ENCODE data around the gene PARD6B.
A peak's percentile ranks its signal among the peaks of the same experiment; 100 is the strongest.

PARD6B gene

DNA sequence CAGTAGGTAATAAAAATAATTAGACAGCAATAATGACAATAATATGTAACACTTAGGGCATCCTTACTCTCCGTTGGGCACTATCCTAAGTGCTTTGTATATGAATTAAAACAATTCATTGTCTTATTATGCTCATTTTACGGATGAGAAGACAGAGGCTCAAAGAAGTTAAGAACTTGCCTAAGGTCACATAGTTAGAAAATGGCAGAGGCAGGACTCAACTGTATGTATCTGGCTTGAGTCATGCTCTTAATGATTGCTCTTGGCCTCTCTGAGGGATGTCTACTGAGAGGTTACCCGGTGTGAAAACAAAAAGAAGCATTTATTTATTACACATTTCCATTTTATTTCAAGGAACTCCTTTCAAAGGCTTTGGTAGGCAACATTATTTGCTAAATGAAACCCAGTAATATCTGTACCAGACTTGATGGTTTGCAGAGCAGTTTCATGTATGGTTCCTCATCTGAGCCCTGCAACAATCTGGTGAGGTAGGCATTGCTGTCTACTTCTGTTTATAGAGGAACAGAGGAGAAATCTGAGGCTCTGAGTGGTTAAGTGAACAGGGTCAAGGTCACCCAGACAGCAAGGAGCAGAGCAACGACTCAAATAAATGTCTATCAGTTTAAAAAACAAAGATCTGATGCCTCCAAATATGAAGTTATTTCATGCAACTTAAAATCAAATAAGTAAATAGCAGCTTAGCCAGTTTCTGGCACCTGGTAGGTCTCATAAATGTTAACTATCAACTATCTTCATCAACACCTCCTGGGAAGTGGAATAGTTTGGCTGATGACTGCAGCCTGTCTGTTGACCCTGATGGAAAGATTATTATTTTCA lies 4.2 kb upstream of the PARD6B start:
- H3K4me1 Mint-ChIP-seq (ENCODE audit: low read depth): peaks cover under 1% of the 10 kb centered on the region
- no peaks in the 10 kb centered on the region for H3K36me3 Mint-ChIP-seq
- no peaks in the 10 kb centered on the region for H3K27me3 Mint-ChIP-seq
- H3K4me3 Mint-ChIP-seq: no peak overlapping the region
- no peaks in the 10 kb centered on the region for H3K9me3 Mint-ChIP-seq (ENCODE audit: low read depth)
- no peak overlapping the region for H3K27ac Mint-ChIP-seq

- Mint-ChIP-seq H3K27ac (no peak overlapping the region), H3K4me1 (ENCODE audit: low read depth) (peaks cover 8% of the 10 kb centered on the region), H3K27me3 (no peaks in the 10 kb centered on the region), H3K9me3 (ENCODE audit: low read depth) (no peaks in the 10 kb centered on the region), H3K36me3 (no peaks in the 10 kb centered on the region), H3K4me3 (no peak overlapping the region)
Observed at GRCh38 chr20:50727792-50728485, 3.4 kb upstream of the PARD6B start.

DNA sequence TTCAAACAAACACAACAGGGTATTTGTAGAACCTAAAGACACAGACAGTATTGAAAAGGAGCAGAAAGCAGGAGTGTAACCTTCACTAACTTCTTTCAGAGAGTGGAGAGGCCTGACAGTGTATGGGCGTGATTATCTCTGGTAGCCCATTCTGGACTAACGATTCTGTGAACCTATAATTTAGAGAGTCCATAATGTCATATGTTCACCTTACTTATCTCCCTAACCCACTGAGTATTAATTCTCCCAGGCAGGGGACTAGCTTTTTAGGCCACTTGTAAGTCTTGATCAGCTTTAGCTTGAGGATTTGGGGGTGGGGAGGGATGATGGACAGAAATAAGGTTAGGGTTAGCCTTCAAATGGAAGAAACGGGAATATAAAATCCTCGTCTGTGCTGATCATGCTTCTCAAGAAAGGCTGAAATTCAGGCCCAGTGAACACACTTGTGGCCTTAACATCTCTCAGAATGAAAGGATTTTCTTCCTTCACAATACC lies 2.8 kb upstream of the PARD6B start:
- Mint-ChIP-seq H3K4me1 (ENCODE audit: low read depth) (peaks cover 12% of the 10 kb centered on the region), H3K9me3 (ENCODE audit: low read depth) (no peaks in the 10 kb centered on the region), H3K36me3 (no peaks in the 10 kb centered on the region), H3K27me3 (no peaks in the 10 kb centered on the region), H3K27ac (no peak overlapping the region), H3K4me3 (no peak overlapping the region)

DNA sequence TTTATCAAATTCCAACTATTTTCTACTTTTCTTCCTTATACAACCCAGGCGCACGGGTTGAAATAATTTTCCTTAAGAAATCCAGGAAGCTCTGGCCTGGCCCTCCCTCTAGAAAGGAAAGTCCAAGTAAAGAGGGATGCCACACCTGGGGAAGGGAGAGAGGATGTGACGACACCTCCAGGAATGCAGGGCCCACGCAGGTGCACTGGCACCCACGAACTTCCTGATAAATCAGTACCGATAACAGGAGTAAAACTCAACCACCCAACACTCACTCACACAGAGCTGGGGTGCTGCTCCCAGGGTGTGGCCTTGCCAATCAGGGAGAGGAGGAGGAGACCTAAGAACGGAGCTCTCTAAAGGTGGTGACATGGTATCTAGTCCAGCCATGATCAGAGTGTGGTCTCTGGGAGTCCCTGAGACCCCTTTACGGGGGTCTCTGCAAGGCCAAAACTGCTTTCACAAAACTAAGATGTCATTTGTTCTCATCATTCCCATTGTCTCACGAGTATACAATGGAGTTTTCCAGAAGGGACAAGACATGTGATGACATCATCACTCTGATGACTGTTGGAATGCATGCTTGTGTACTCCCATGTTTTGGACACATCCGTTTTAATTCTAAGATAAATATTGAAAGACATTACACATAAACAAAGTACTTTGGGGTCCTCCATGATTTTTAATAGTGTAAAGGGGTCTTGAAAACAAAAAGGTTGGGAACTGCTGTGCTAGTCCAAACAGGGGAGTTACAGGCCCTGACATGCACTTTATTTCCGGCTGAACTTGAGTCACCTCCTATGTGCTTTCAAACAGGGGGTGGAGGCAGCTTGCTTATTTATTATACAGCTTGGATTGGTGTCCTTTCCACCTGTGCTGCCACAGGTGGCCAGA lies 2.2 kb upstream of the PARD6B start:
- Mint-ChIP-seq H3K4me1 (ENCODE audit: low read depth) (peaks cover 14% of the 10 kb centered on the region), H3K36me3 (no peaks in the 10 kb centered on the region), H3K27ac (no peak overlapping the region), H3K4me3 (no peak overlapping the region), H3K27me3 (no peaks in the 10 kb centered on the region), H3K9me3 (ENCODE audit: low read depth) (no peaks in the 10 kb centered on the region)

DNA sequence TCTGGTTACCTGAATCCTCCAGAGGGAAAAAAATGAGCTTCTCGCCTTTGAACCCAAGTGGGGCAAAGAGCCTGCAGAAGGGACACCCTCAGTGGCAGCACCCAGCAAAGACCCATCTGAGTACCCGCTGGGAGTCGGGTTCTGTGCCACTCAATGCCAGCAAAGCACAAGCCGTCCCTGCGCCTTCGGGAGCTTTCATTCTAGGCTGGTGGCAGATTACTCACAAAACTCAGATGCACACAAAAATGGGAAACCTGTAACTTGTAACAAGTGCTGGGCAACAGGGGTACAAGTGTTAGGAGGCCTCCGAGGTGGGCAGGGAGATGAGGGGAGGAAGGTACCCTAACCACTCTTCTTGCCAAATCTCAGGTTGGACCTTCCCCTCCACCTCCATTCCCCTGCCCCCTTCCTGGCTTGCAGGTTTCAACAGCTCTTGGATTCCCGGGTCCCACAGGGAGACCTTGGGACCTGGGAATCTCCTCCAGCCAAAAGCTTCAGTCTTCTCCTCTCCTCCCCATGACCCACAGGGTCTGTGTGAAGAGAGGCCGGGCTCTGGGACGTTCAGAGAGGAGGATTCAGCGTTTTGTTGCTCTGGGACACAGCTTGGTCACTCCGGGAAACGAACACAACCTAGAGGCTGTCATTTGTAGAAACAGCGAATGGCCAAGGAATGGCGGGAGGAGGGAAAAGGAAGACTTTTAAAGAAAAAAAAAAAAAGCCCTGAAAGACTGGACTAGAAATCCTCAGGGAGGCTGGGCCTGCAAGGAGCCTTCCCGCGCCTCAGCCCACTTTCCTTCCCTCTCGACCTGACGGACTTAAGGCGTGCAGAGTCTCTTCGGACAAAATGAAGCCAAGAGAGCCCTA lies 1.2 kb upstream of the PARD6B start:
- Mint-ChIP-seq H3K36me3 (no peaks in the 10 kb centered on the region), H3K4me1 (ENCODE audit: low read depth) (peaks cover 17% of the 10 kb centered on the region), H3K27me3 (no peaks in the 10 kb centered on the region), H3K4me3 (peak overlapping the region; percentile 89), H3K9me3 (ENCODE audit: low read depth) (no peaks in the 10 kb centered on the region), H3K27ac (no peak overlapping the region)

- H3K9me3 Mint-ChIP-seq (ENCODE audit: low read depth): no peaks in the 10 kb centered on the region
- H3K4me3 Mint-ChIP-seq: peak overlapping the region; percentile 89
- H3K36me3 Mint-ChIP-seq: no peaks in the 10 kb centered on the region
- no peak overlapping the region for H3K27ac Mint-ChIP-seq
- peaks cover 22% of the 10 kb centered on the region for H3K4me1 Mint-ChIP-seq (ENCODE audit: low read depth)
- H3K27me3 Mint-ChIP-seq: no peaks in the 10 kb centered on the region
Observed at GRCh38 chr20:50730765-50731054, 670 bp upstream of the PARD6B start.

GRCh38 chr20:50731930-50732690 lies 730 bp downstream of the PARD6B start:
- Mint-ChIP-seq H3K4me1 (ENCODE audit: low read depth) (peaks cover 29% of the 10 kb centered on the region), H3K27ac (peak overlapping the region; percentile 61), H3K9me3 (ENCODE audit: low read depth) (no peaks in the 10 kb centered on the region), H3K36me3 (no peaks in the 10 kb centered on the region), H3K4me3 (peak overlapping the region; percentile 89), H3K27me3 (no peaks in the 10 kb centered on the region)

DNA sequence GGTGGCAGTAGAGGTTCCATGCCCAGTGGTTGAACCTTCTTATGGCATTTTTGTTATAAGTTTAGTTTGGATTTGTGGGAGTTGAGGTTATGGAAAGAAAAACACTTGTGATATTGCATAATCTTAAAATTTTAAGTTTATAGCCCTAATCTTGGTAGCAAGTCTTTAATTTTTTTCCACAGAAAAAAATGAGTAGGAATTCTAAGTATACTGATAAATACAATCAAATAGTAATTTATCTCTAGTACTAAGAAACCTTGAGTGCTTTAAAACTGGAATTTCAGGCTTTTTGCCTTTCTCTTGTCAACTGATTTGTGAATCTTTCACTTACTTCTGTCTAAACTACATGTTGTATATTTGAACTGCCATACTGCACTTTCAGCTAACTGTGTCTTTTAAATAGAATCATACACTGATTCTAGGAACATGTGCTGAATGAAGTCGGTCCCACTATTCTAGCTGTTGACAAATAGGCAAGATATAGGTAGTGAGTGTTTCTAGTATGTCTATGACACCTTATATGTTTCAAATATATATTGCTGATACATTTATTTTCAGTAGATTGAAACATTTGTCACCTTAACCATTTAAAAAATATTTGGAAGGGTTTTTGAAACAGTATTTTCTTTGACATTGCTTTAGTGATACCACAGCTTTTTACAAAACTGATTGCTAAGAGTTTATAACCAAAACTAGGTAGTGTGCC lies 2.4 kb downstream of the PARD6B start:
- Mint-ChIP-seq H3K4me1 (ENCODE audit: low read depth) (peaks cover 30% of the 10 kb centered on the region), H3K27ac (no peak overlapping the region), H3K9me3 (ENCODE audit: low read depth) (no peaks in the 10 kb centered on the region), H3K4me3 (peak overlapping the region; percentile 8), H3K36me3 (no peaks in the 10 kb centered on the region), H3K27me3 (no peaks in the 10 kb centered on the region)

GRCh38 chr20:50734730-50735679 lies 3.6 kb downstream of the PARD6B start:
- Mint-ChIP-seq H3K9me3 (ENCODE audit: low read depth) (no peaks in the 10 kb centered on the region), H3K4me1 (ENCODE audit: low read depth) (peaks cover 32% of the 10 kb centered on the region), H3K36me3 (no peaks in the 10 kb centered on the region), H3K4me3 (no peak overlapping the region), H3K27me3 (no peaks in the 10 kb centered on the region), H3K27ac (no peak overlapping the region)

DNA sequence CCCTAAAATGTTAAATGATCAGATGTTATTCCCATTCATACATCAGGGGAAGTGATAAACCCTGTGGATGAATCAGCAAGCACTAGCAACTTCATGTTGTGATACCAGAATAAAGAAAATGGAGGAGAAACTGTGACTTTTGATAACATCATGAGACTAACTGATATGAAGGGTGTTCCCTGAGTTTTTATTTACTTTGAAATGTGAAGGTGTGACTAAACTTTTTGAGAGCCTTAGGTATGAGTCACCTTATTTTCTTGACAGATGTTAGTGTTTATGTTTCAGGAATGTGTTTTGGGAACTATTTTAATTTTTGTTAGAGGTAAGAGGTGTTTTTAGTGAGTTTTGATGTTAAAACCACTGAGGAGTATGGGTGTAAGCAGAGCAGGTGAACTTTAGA lies 4.4 kb downstream of the PARD6B start:
- Mint-ChIP-seq H3K9me3 (ENCODE audit: low read depth) (no peaks in the 10 kb centered on the region), H3K36me3 (no peaks in the 10 kb centered on the region), H3K4me3 (no peak overlapping the region), H3K27me3 (no peaks in the 10 kb centered on the region), H3K27ac (peak overlapping the region; percentile 18), H3K4me1 (ENCODE audit: low read depth) (peaks cover 32% of the 10 kb centered on the region)

- Mint-ChIP-seq H3K27me3 (no peaks in the 10 kb centered on the region), H3K27ac (no peak overlapping the region), H3K9me3 (ENCODE audit: low read depth) (no peaks in the 10 kb centered on the region), H3K4me3 (no peak overlapping the region), H3K36me3 (peaks cover 2% of the 10 kb centered on the region), H3K4me1 (ENCODE audit: low read depth) (peaks cover 33% of the 10 kb centered on the region)
Observed at GRCh38 chr20:50737352-50737751, 6.0 kb downstream of the PARD6B start.

DNA sequence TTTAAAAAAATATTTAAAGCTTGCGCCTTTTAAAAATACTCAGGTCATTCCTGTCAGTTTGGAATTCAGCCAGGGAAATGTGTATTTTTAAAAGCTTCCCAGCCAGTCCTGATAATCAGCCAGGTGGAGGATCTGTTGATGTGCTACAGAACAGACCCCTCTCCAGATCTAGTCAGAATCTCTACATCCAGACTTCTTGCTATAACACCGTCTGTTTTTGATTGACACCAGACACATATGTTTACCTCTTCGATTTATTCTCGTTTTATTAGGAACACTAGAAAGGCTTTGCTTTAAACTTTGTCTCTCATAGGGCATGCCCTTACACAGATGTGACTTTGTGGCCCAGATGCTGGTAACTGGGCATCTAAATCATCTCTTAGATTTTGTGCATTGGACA lies 11.7 kb downstream of the PARD6B start:
- Mint-ChIP-seq H3K4me3 (no peak overlapping the region), H3K27ac (no peak overlapping the region)

More for the DNA sequence above, 11.7 kb downstream of the PARD6B start:
- Mint-ChIP-seq H3K4me1 (ENCODE audit: low read depth) (peaks cover 24% of the 10 kb centered on the region), H3K36me3 (peaks cover 2% of the 10 kb centered on the region), H3K27me3 (no peaks in the 10 kb centered on the region), H3K9me3 (ENCODE audit: low read depth) (no peaks in the 10 kb centered on the region)
